HepG2 (cell line): Measurements from ENCODE around the gene RNU5B-1. TPM values are rescaled to one million over a fixed set of nuclear protein-coding genes. Genes with fewer than 3 reads are reported as not detected.

ENCODE experiments used
- ATAC-seq: fragments of 200-7000 bp; cut with Tn5 transposase; 3 replicates; pipeline ENCODE4 v1.9.1; 2020; ENCODE audit warnings: mild to moderate bottlenecking, moderate library complexity
- Bru-seq: library from RNA; stranded (reverse); fragments of 400-500 nt; gene quantifications from one replicate; lab custom pipeline; 2021; lab: Mats Ljungman, UMichigan
- BruChase-seq, 2 experiments: library from RNA; stranded (reverse); fragments of 400-500 nt; gene quantifications; one replicate each; lab custom pipeline; 2021; lab: Mats Ljungman, UMichigan
- BruUV-seq: library from RNA; stranded (reverse); fragments of 400-500 nt; replicated peaks from 2 replicates; lab custom pipeline; 2021; lab: Mats Ljungman, UMichigan
- CTCF ChIA-PET: fragments of 300-600 bp; formaldehyde crosslinking; extraction: SDS; loops from one replicate; lab custom pipeline; 2021; ENCODE audit warnings: low total read pairs, inconsistent platforms, low intra/inter-chr PET ratio; lab: Yijun Ruan, JAX
- POLR2A ChIA-PET: fragments of 350-600 bp; sonication (Branson Sonifier 250); formaldehyde crosslinking; loops from one replicate; lab custom pipeline; 2020; ENCODE audit warnings: antibody characterized with exemption, inconsistent platforms; lab: Yijun Ruan, JAX
- DNase-seq: peaks from one replicate; pipeline ENCODE4 v3.0.0-alpha.2; 2015; ENCODE audit warnings: low spot score
- FAIRE-seq: peaks from 3 replicates; lab custom pipeline; 2011; peaks lifted over from hg19 to GRCh38; lab: Jason Lieb, UNC
- H2AFZ ChIP-seq: one replicate; pipeline ENCODE4 v1.6.1; 2011; ENCODE audit warnings: low read length, inconsistent platforms
- H3K27ac ChIP-seq: fragments of 300-600 bp; 3 replicates; pipeline ENCODE4 v1.8.0; 2011; ENCODE audit warnings: mixed run types, mild to moderate bottlenecking, mixed read lengths, low read length, inconsistent platforms; ENCODE audit not compliant: insufficient read depth; ENCODE audit errors: extremely low read length
- H3K27me3 ChIP-seq, 2 experiments: fragments of 200-600 bp in 1 of 2; 2 replicates in 1 of 2; 3 replicates in 1 of 2; pipeline versions ENCODE4 v1.6.0 to v1.8.0; 2011; ENCODE audit warnings: low read length in 2 of 2, mild to moderate bottlenecking in 2 of 2, moderate library complexity in 2 of 2, inconsistent platforms in 1 of 2; ENCODE audit not compliant: insufficient read depth in 2 of 2, control insufficient read depth in 1 of 2
- H3K36me3 ChIP-seq, 2 experiments: fragments of 200-600 bp in 1 of 2; replicated peaks in 1 of 2; 2 replicates in 1 of 2; 3 replicates in 1 of 2; pipeline versions ENCODE4 v1.5.1 to v1.8.0; 2011; ENCODE audit warnings: low read length in 2 of 2, inconsistent platforms in 1 of 2; ENCODE audit not compliant: insufficient read depth in 2 of 2, control insufficient read depth in 1 of 2
- H3K4me1 ChIP-seq: 2 replicates; pipeline ENCODE4 v1.5.1; 2012; ENCODE audit warnings: low read length, inconsistent platforms; ENCODE audit not compliant: insufficient read depth
- H3K4me2 ChIP-seq: 2 replicates; pipeline ENCODE4 v1.6.0; 2011; ENCODE audit warnings: low read depth, low read length, inconsistent platforms
- H3K4me3 ChIP-seq, 3 experiments: fragments of 200-600 bp in 1 of 3; sonication (generic), shearing (Covaris generic) in 1 of 3; replicated peaks in 1 of 3; 2 replicates each; pipeline ENCODE4 v1.5.1; 2011 to 2016; ENCODE audit warnings: low read length in 3 of 3, inconsistent platforms in 2 of 3, low read depth in 2 of 3, mild to moderate bottlenecking in 2 of 3, control low read depth in 1 of 3, mixed read lengths in 1 of 3; ENCODE audit not compliant: insufficient read depth in 1 of 3
- H3K79me2 ChIP-seq: one replicate; pipeline ENCODE4 v1.6.1; 2011; ENCODE audit warnings: low read length, inconsistent platforms; ENCODE audit not compliant: insufficient read depth
- H3K9ac ChIP-seq: 2 replicates; pipeline ENCODE4 v1.6.0; 2011; ENCODE audit warnings: mild to moderate bottlenecking, low read depth, low read length, inconsistent platforms; ENCODE audit not compliant: insufficient read depth
- H3K9me3 ChIP-seq: 2 replicates; pipeline ENCODE4 v1.5.1; 2012; ENCODE audit warnings: mild to moderate bottlenecking, low read length
- H4K20me1 ChIP-seq: 2 replicates; pipeline ENCODE4 v1.6.0; 2011; ENCODE audit warnings: inconsistent platforms, mild to moderate bottlenecking, low read length, moderate library complexity; ENCODE audit not compliant: insufficient read depth
- ATRX ChIP-seq: sonication (generic); formaldehyde crosslinking; IDR thresholded peaks from 2 replicates; pipeline ENCODE4 v1.4.0; 2020; ENCODE audit warnings: missing genetic modification reagents, borderline replicate concordance
- HNRNPUL1 ChIP-seq: fragments of 200-400 bp; formaldehyde crosslinking; IDR thresholded peaks from 2 replicates; pipeline ENCODE4 v1.6.1; 2017; ENCODE audit warnings: low read depth, mild to moderate bottlenecking, low read length, moderate library complexity
- IKZF4 ChIP-seq: sonication (generic); formaldehyde crosslinking; IDR thresholded peaks from 2 replicates; pipeline ENCODE4 v1.5.1; 2020; ENCODE audit warnings: borderline replicate concordance, mild to moderate bottlenecking, low read depth, missing genetic modification reagents; ENCODE audit errors: not compliant biosample characterization
- KLF13 ChIP-seq: sonication (generic); formaldehyde crosslinking; IDR thresholded peaks from 2 replicates; pipeline ENCODE4 v1.4.0; 2020; ENCODE audit warnings: mild to moderate bottlenecking, missing genetic modification reagents
- MED8 ChIP-seq: sonication (generic); formaldehyde crosslinking; IDR thresholded peaks from 2 replicates; pipeline ENCODE4 v1.8.1; 2023; ENCODE audit warnings: mild to moderate bottlenecking, missing genetic modification reagents; ENCODE audit not compliant: insufficient replicate concordance
- NBN ChIP-seq: fragments of 450-650 bp; conservative IDR thresholded peaks from 2 replicates; pipeline ENCODE4 v1.6.1; 2017
- NR3C1 ChIP-seq: sonication (generic); formaldehyde crosslinking; IDR thresholded peaks from 2 replicates; pipeline ENCODE4 v1.4.0; 2020; ENCODE audit warnings: missing genetic modification reagents
- PHF5A ChIP-seq: IDR thresholded peaks from one replicate; pipeline ENCODE4 v1.6.1; 2018; ENCODE audit warnings: low read depth, missing genetic modification reagents; ENCODE audit not compliant: unreplicated experiment
- POLR2AphosphoS5 ChIP-seq: IDR thresholded peaks from 2 replicates; pipeline ENCODE4 v1.6.1; 2012; ENCODE audit warnings: low read depth, low read length
- SMAD9 ChIP-seq: sonication (generic); formaldehyde crosslinking; IDR thresholded peaks from 2 replicates; pipeline ENCODE4 v1.5.1; 2020; ENCODE audit warnings: mild to moderate bottlenecking, missing genetic modification reagents
- WIZ ChIP-seq: sonication (generic); formaldehyde crosslinking; IDR thresholded peaks from 2 replicates; pipeline ENCODE4 v1.5.1; 2020; ENCODE audit warnings: mild to moderate bottlenecking, missing genetic modification reagents
- YY1 ChIP-seq: IDR thresholded peaks from 2 replicates; pipeline ENCODE4 v1.6.1; 2011; ENCODE audit warnings: low read length, low read depth, moderate library complexity, mild to moderate bottlenecking; ENCODE audit not compliant: insufficient read depth, insufficient replicate concordance
- ZKSCAN8 ChIP-seq: IDR thresholded peaks from 2 replicates; pipeline ENCODE4 v1.6.1; 2016; ENCODE audit warnings: borderline replicate concordance, missing genetic modification reagents, missing compliant biosample characterization
- ZNF101 ChIP-seq: sonication (generic); formaldehyde crosslinking; IDR thresholded peaks from 2 replicates; pipeline ENCODE4 v1.4.0; 2020; ENCODE audit warnings: mild to moderate bottlenecking, low read depth, missing genetic modification reagents, borderline replicate concordance
- ZNF17 ChIP-seq: sonication (generic); formaldehyde crosslinking; IDR thresholded peaks from 2 replicates; pipeline ENCODE4 v1.5.0; 2020; ENCODE audit warnings: mild to moderate bottlenecking, missing genetic modification reagents
- ZNF460 ChIP-seq: sonication (generic); formaldehyde crosslinking; IDR thresholded peaks from 2 replicates; pipeline ENCODE4 v1.5.1; 2020; ENCODE audit warnings: missing genetic modification reagents, mild to moderate bottlenecking, borderline replicate concordance
- ZNF740 ChIP-seq: sonication (generic); formaldehyde crosslinking; IDR thresholded peaks from 2 replicates; pipeline ENCODE4 v1.4.0; 2020; ENCODE audit warnings: missing genetic modification reagents
- ZNF839 ChIP-seq: sonication (generic); formaldehyde crosslinking; IDR thresholded peaks from 2 replicates; pipeline ENCODE4 v1.4.0; 2020; ENCODE audit warnings: missing genetic modification reagents, mild to moderate bottlenecking, borderline replicate concordance
- WGBS: methylation state at CpG from one replicate; pipeline ENCODE4 v1.1.6; 2017; ENCODE audit warnings: low lambda C conversion rate; 5-methylcytosine and 5-hydroxymethylcytosine counted together
- in situ Hi-C: cut with HindIII; loops from 2 replicates; pipeline ENCODE4 v1.10.0; 2017; ENCODE audit warnings: low pct_unique_long_range_greater_than_20kb; ENCODE audit not compliant: extremely low pct_ligation_motif_present
- intact Hi-C: fragments of 100-400 bp; cut with micrococcal nuclease; formaldehyde crosslinking; loops from one replicate; pipeline ENCODE4 v1.10.0; 2022; ENCODE audit not compliant: unreplicated experiment
- long read RNA-seq, 2 experiments: library from RNA in 1 of 2; library from polyadenylated mRNA in 1 of 2; stranded (forward) in 1 of 2; unstranded in 1 of 2; transcript quantifications; one replicate each; pipeline ENCODE4 v2.0.0, GENCODE V29; 2019 to 2022
- polyA minus RNA-seq, 3 experiments: library from RNA; depleted of rRNA, polyadenylated mRNA; stranded (reverse); fragments of >200 nt; gene quantifications; 2 replicates each; pipeline ENCODE4 v1.2.3, GENCODE V29; 2011; ENCODE audit warnings: low replicate concordance in 1 of 3
- polyA plus RNA-seq, 8 experiments: library from polyadenylated mRNA; depleted of rRNA in 3 of 8; stranded (reverse) in 7 of 8; unstranded in 1 of 8; fragments of >200 nt; fragmentation: Illumina TruSeq in 4 of 8; extraction: Trizol in 4 of 8; gene quantifications; 2 replicates each; pipeline versions ENCODE4 v1.2.1 to v1.2.3, GENCODE V29; 2011 to 2016; ENCODE audit warnings: low read depth in 4 of 8, missing spikeins in 1 of 8, mixed read lengths in 1 of 8; ENCODE audit not compliant: insufficient read depth in 1 of 8
- total RNA-seq, 5 experiments: library from RNA; depleted of rRNA; stranded (reverse); fragments of >200 nt; fragmentation: Illumina TruSeq; extraction: Trizol; gene quantifications; 2 replicates each; pipeline ENCODE4 v1.2.3, GENCODE V29; 2016; ENCODE audit warnings: low read depth in 1 of 5

RNU5B-1 gene
- total RNA-seq (2016; rRNA removed; fragmentation: Illumina TruSeq; extraction: Trizol) (417 and 1,646 TPM in 2 replicates), polyA plus RNA-seq (2011; rRNA removed) (not detected in 2 replicates), polyA minus RNA-seq (2011; rRNA and poly(A)+ RNA removed; ENCODE audit: low replicate concordance) (under 0.01 TPM in 2 replicates), Bru-seq, nascent RNA (percentile 54 among the genes with signal in this experiment), BruChase-seq, experiment 1, labeled RNA remaining after a 6-hour chase (percentile 68 among the genes with signal in this experiment), BruChase-seq, experiment 2, labeled RNA remaining after a 2-hour chase (percentile 34 among the genes with signal in this experiment)
- 2,099 and 2,605 TPM in 2 replicates for total RNA-seq (2016; cell fraction: cytosol; rRNA removed; fragmentation: Illumina TruSeq; extraction: Trizol; ENCODE audit: low read depth)
- 240 and 1,608 TPM in 2 replicates for total RNA-seq (2016; cell fraction: insoluble cytoplasmic fraction; rRNA removed; fragmentation: Illumina TruSeq; extraction: Trizol)
- total RNA-seq (2016; cell fraction: membrane; rRNA removed; fragmentation: Illumina TruSeq; extraction: Trizol), result 403 and 510 TPM in 2 replicates
- 7,864 and 11,549 TPM in 2 replicates for total RNA-seq (2016; cell fraction: nucleus; rRNA removed; fragmentation: Illumina TruSeq; extraction: Trizol)
- not detected in 2 replicates for polyA plus RNA-seq (2011; cell fraction: cytosol; rRNA removed)
- under 0.01 TPM in 2 replicates for polyA plus RNA-seq (2011; cell fraction: nucleus; rRNA removed)
- not detected in 2 replicates for polyA plus RNA-seq (2012)
- polyA plus RNA-seq (2016; cell fraction: cytosol; fragmentation: Illumina TruSeq; extraction: Trizol; ENCODE audit: low read depth), result 44.4 TPM in 1 of 2 replicates, not detected in the other
- polyA plus RNA-seq (2016; cell fraction: insoluble cytoplasmic fraction; fragmentation: Illumina TruSeq; extraction: Trizol; ENCODE audit: low read depth), result not detected in 2 replicates
- not detected in 2 replicates for polyA plus RNA-seq (2016; cell fraction: membrane; fragmentation: Illumina TruSeq; extraction: Trizol; ENCODE audit: low read depth)
- not detected in 2 replicates for polyA plus RNA-seq (2016; cell fraction: nucleus; fragmentation: Illumina TruSeq; extraction: Trizol; ENCODE audit: insufficient read depth, low read depth)
- polyA minus RNA-seq (2011; cell fraction: cytosol; rRNA and poly(A)+ RNA removed), result 1,229 and 3,173 TPM in 2 replicates
- polyA minus RNA-seq (2011; cell fraction: nucleus; rRNA and poly(A)+ RNA removed), result under 0.01 TPM in 2 replicates
- long read RNA-seq, experiment 1, result 0 reads
- long read RNA-seq, experiment 2, result 0 reads

- Histone ChIP-seq H3K4me2 (peak within 1 kb of the TSS; percentile 94), H3K79me2 (peaks cover 4% of the 10 kb centered on the region), H3K4me3 (peak within 1 kb of the TSS; percentile 62 to 81 (median 73)), H2AFZ (peak within 1 kb of the TSS; percentile 65), H3K27ac (peak within 1 kb of the TSS; percentile 91), H3K27me3 (no peaks in the 10 kb centered on the region; a peak in 1 of 5 replicates), H3K9ac (peak within 1 kb of the TSS; percentile 86), H3K9me3 (no peaks in the 10 kb centered on the region), H3K36me3 (no peaks in the 10 kb centered on the region), H3K4me1 (peaks cover 42% of the 10 kb centered on the region), H4K20me1 (no peaks in the 10 kb centered on the region)
- FAIRE-seq, result peak; percentile 61
- intact Hi-C loops, result loop anchor here (1.0 kb wide), 2 partner anchors 8 kb away; partner anchors contain the start of gene RNU5A-1
- DNase-seq, result peak; percentile 93
- CTCF ChIA-PET, result interaction anchor here (1.0 kb wide), 1 partner anchor 116 kb away, joined by 5 read pairs; no protein-coding TSS in a partner anchor
- 1% methylated on average over 24 of the region's 24 CpGs for WGBS
- ATAC-seq, result peak; percentile 62
- POLR2A ChIA-PET, result interaction anchor here (0.6 to 2.4 kb wide), 37 partner anchors 9 to 1141 kb away, joined by 3 to 50 read pairs (median 6); partner anchors contain the start of genes CLPX, DPP8, HACD3 and IGDCC3
- BruUV-seq, result TSS peak; percentile 99
- in situ Hi-C loops, result no loop called here
- TF ChIP-seq SMAD9 (CRISPR knock-in tag), result no peak
- peak; percentile 90 for TF ChIP-seq PHF5A (CRISPR knock-in tag)
- TF ChIP-seq ZNF839 (CRISPR knock-in tag), result no peak
- TF ChIP-seq YY1, result no peak
- TF ChIP-seq WIZ, result no peak
- peak; percentile 74 for TF ChIP-seq ZKSCAN8
- TF ChIP-seq ZNF460 (CRISPR knock-in tag), result no peak; the same call in 1 of the 2 replicates
- no peak for TF ChIP-seq ZNF17 (CRISPR knock-in tag)
- TF ChIP-seq NBN, result no peak
- TF ChIP-seq ATRX, result no peak
- TF ChIP-seq ZNF101 (CRISPR knock-in tag), result 0 out of 2 replicates have a peak, but pooled peaks have one; percentile 87
- peak; percentile 100 for TF ChIP-seq POLR2AphosphoS5
- TF ChIP-seq HNRNPUL1, result peak; percentile 16; the same call in 1 of the 2 replicates
- TF ChIP-seq KLF13 (CRISPR knock-in tag), result no peak
- peak; percentile 99 for TF ChIP-seq MED8 (CRISPR knock-in tag)
- TF ChIP-seq IKZF4 (CRISPR knock-in tag), result no peak
- TF ChIP-seq NR3C1, result no peak
- TF ChIP-seq ZNF740 (CRISPR knock-in tag), result no peak; the same call in 1 of the 2 replicates
These were observed at the start of gene RNU5B-1 for GRCh38 chr15:65304381-65305149. RNU5B-1 (plus strand) TSS chr15:65304677.
